ENCODE measurements around the gene JAG1. TPM values are rescaled to one million over a fixed set of nuclear protein-coding genes. Genes with fewer than 3 reads are reported as not detected.

Gene JAG1
- total RNA-seq, 2 donors from 2014 or later: 6.8 to 19.7 TPM

- H3K4me1 Mint-ChIP-seq: peaks cover 37% of the 10 kb centered on the region
Observed at GRCh38 chr20:10641893-10642292, 31.9 kb downstream of the JAG1 start.

GRCh38 chr20:10641467-10641866, 32.3 kb downstream of the JAG1 start:
- no peak for DNase-seq
- Mint-ChIP-seq H3K27me3 (ENCODE audit: insufficient read depth) (peaks cover 84% of the 10 kb centered on the region), H3K9me3 (no peaks in the 10 kb centered on the region), H3K36me3 (ENCODE audit: low read depth) (peaks cover 65% of the 10 kb centered on the region), H3K27ac (no peak overlapping the region), H3K4me1 (peaks cover 42% of the 10 kb centered on the region), H3K4me3 (no peak overlapping the region)
- peaks cover 70% of the 10 kb centered on the region for H3K27me3 ChIP-seq (ENCODE audit: control insufficient read depth, insufficient read depth, low read length, poor library complexity, severe bottlenecking)
- no peaks in the 10 kb centered on the region for H3K9me3 ChIP-seq (ENCODE audit: control insufficient read depth, low read length)
- 94% methylated on average over 11 to 12 of the region's 12 CpGs for WGBS, 2 experiments (ENCODE audit: insufficient coverage in 1 of 2, insufficient read length in 1 of 2)
- H3K4me3 ChIP-seq (ENCODE audit: low read length): no peak overlapping the region
- H3K9ac ChIP-seq (ENCODE audit: extremely low read depth, low read length, poor library complexity, severe bottlenecking): no peak overlapping the region
- peaks cover 23% of the 10 kb centered on the region for H3K4me1 ChIP-seq (ENCODE audit: control insufficient read depth, insufficient read depth, low read length)
- TF ChIP-seq, protein P1, sequence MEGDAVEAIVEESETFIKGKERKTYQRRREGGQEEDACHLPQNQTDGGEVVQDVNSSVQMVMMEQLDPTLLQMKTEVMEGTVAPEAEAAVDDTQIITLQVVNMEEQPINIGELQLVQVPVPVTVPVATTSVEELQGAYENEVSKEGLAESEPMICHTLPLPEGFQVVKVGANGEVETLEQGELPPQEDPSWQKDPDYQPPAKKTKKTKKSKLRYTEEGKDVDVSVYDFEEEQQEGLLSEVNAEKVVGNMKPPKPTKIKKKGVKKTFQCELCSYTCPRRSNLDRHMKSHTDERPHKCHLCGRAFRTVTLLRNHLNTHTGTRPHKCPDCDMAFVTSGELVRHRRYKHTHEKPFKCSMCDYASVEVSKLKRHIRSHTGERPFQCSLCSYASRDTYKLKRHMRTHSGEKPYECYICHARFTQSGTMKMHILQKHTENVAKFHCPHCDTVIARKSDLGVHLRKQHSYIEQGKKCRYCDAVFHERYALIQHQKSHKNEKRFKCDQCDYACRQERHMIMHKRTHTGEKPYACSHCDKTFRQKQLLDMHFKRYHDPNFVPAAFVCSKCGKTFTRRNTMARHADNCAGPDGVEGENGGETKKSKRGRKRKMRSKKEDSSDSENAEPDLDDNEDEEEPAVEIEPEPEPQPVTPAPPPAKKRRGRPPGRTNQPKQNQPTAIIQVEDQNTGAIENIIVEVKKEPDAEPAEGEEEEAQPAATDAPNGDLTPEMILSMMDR (conservative IDR thresholded peaks at IDR 0.05): no peak
- peak overlapping the region; percentile 62 for H3K27ac ChIP-seq (ENCODE audit: low read depth, low read length)
- peaks cover 17% of the 10 kb centered on the region for H3K36me3 ChIP-seq (ENCODE audit: control insufficient read depth, insufficient read depth, low read length)

More at GRCh38 chr20:10641893-10642292, 31.9 kb downstream of the JAG1 start:
- 77 to 100% methylated on average over 5 to 7 of the region's 7 CpGs for WGBS, 2 experiments (ENCODE audit: insufficient coverage in 1 of 2, insufficient read length in 1 of 2)
- Histone ChIP-seq H3K36me3 (ENCODE audit: control insufficient read depth, insufficient read depth, low read length) (peaks cover 17% of the 10 kb centered on the region), H3K27me3 (ENCODE audit: control insufficient read depth, insufficient read depth, low read length, poor library complexity, severe bottlenecking) (peaks cover 70% of the 10 kb centered on the region), H3K4me1 (ENCODE audit: control insufficient read depth, insufficient read depth, low read length) (peaks cover 22% of the 10 kb centered on the region), H3K4me3 (ENCODE audit: low read length) (no peak overlapping the region), H3K9me3 (ENCODE audit: control insufficient read depth, low read length) (no peaks in the 10 kb centered on the region), H3K27ac (ENCODE audit: low read depth, low read length) (no peak overlapping the region), H3K9ac (ENCODE audit: extremely low read depth, low read length, poor library complexity, severe bottlenecking) (no peak overlapping the region)
- Mint-ChIP-seq H3K27me3 (ENCODE audit: insufficient read depth) (peaks cover 84% of the 10 kb centered on the region), H3K9me3 (no peaks in the 10 kb centered on the region), H3K27ac (no peak overlapping the region), H3K36me3 (ENCODE audit: low read depth) (peaks cover 65% of the 10 kb centered on the region), H3K4me3 (no peak overlapping the region)
- TF ChIP-seq, protein P1 (conservative IDR thresholded peaks at IDR 0.05): no peak
- no peak for DNase-seq

GRCh38 chr20:10640897-10641296, 32.9 kb downstream of the JAG1 start:
- H3K9me3 Mint-ChIP-seq: no peaks in the 10 kb centered on the region

More at GRCh38 chr20:10640897-10641296, 32.9 kb downstream of the JAG1 start:
- no peak overlapping the region for H3K4me3 ChIP-seq (ENCODE audit: low read length)
- H3K4me1 Mint-ChIP-seq: peaks cover 45% of the 10 kb centered on the region
- 82 to 88% methylated on average over 8 to 12 of the region's 12 CpGs for WGBS, 2 experiments (ENCODE audit: insufficient coverage in 1 of 2, insufficient read length in 1 of 2)
- peaks cover 15% of the 10 kb centered on the region for H3K36me3 ChIP-seq (ENCODE audit: control insufficient read depth, insufficient read depth, low read length)
- H3K4me3 Mint-ChIP-seq: no peak overlapping the region
- no peak overlapping the region for H3K9ac ChIP-seq (ENCODE audit: extremely low read depth, low read length, poor library complexity, severe bottlenecking)
- H3K4me1 ChIP-seq (ENCODE audit: control insufficient read depth, insufficient read depth, low read length): peaks cover 23% of the 10 kb centered on the region
- no peak overlapping the region for H3K27ac Mint-ChIP-seq
- H3K27me3 Mint-ChIP-seq (ENCODE audit: insufficient read depth): peaks cover 84% of the 10 kb centered on the region
- H3K9me3 ChIP-seq (ENCODE audit: control insufficient read depth, low read length): no peaks in the 10 kb centered on the region
- peaks cover 70% of the 10 kb centered on the region for H3K27me3 ChIP-seq (ENCODE audit: control insufficient read depth, insufficient read depth, low read length, poor library complexity, severe bottlenecking)
- peak; percentile 70 for DNase-seq
- TF ChIP-seq, protein P1 (conservative IDR thresholded peaks at IDR 0.05): no peak
- peaks cover 62% of the 10 kb centered on the region for H3K36me3 Mint-ChIP-seq (ENCODE audit: low read depth)
- peak overlapping the region; percentile 62 for H3K27ac ChIP-seq (ENCODE audit: low read depth, low read length)
